Hematopoietic multipotent progenitor cell (in vitro differentiated cells): ENCODE results near the gene PKP4. TPM values are rescaled to one million over a fixed set of nuclear protein-coding genes. Genes with fewer than 3 reads are reported as not detected.

Experiments used
- DNase-seq, 3 donors: peaks; one replicate each; pipeline ENCODE4 v3.0.0-alpha.2; 2011 to 2015; ENCODE audit warnings: low read depth in 2 of 3, low spot score in 2 of 3
- small RNA-seq: library from RNA; depleted of rRNA; stranded (forward); fragments of <200 nt; gene quantifications from one replicate; pipeline ENCODE3, GENCODE V24; 2012
- total RNA-seq: library from RNA; depleted of rRNA; stranded (reverse); fragments of >200 nt; gene quantifications from one replicate; pipeline ENCODE4 v1.2.3, GENCODE V29; 2012

Gene PKP4
- total RNA-seq, 1 donor: 39.3 TPM

DNA sequence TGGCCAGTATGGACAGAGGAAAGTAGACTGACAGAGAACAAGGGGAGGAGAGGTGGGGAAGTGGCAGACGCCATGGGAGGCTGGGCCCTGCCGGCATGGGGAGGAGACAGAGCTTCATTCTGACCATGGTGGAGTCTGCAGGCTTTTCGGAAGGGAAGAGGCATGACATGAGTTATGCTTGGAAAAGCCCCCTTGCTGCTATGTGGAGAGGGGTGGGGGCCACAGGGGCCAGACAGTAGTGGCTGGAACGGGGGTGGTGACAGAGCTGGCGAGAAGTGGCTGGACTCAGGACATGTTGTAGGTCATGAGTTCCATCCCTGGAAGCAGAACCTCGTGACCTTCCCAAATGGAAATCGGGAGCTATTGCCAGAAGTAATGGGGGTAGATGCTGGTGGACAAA lies 271.7 kb downstream of the PKP4 start:
- no peak for DNase-seq

DNA sequence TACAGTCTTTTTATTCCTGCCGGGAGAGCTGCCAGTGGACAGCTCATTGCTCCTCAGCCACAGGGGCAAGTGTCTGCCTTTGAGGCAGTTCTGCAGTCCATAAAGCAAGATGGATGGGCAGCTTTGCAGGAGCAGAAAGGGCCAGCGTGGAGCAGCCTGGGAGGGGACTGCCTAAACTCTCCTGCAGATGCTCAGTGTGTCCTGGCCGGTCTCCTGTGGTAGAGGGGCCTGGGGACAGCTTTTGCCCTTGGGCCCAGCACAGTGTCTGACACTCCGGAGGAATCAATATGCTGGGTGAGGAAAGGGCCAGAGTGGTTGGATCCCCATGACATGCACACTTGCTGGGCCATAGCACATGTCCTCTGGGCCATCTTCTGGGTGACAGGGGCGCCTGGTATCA lies 272.7 kb downstream of the PKP4 start:
- no peak for DNase-seq

DNA sequence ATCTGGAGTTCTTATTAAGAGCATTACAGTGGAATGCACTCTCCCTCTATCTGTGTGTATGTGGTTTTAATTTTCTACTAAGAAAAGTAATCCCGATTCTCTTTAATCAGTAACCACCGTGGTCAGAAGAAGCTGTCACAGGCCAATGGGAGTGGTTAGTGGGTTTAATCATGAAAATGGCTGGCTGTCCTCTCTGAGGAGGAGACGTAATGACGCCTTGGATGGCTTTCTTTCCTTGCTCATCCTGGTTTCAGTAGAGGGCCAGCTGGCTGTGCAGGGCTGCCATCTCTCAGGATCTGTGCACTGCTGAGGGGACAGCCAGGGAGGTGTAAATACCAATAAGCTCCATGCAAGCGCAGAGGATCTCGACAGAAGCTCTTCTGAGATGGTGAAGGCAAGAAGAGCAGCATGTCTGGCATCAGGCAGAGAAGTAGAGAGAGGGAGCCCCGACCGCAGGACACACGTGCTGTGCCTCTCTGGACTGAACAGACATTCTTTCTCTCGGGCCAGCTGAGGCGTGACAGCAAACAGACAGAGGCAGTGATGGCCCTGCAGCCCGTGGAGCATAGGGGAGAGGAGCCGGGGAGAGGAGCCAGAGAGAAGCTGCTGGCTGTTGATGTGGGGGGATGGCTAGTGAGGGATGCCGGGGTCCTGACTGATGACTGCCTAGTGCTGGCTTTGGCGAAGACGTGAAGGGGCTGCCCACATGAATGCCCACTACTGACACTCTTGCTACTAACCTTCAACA lies 273.3 kb downstream of the PKP4 start:
- DNase-seq: no peak

DNA sequence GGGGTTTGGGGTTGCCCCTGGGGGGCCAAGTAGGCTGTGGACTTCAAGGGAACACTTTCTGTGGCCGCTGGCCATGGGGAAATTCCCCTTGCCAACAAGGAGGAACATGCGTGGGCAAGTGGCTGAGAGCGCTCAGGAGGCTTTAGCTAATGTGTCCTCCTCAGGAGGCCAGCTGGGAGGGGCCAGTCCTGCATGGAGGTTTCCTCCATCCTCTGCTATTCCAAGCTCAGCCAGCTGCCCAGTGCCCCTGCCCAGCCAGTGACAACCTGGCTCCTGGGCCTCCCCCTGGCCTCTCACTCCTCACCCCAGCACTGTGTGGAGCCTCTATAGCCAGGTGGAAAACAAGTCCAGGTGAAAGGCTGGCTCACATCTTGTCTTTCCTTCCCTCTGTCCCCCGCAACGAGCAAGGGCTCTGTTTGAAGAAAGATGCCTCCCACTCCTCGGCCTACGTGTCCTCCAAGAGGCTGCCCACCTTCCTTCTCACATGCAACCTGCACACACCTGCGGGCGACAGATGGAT lies 273.9 kb downstream of the PKP4 start:
- no peak for DNase-seq

DNA sequence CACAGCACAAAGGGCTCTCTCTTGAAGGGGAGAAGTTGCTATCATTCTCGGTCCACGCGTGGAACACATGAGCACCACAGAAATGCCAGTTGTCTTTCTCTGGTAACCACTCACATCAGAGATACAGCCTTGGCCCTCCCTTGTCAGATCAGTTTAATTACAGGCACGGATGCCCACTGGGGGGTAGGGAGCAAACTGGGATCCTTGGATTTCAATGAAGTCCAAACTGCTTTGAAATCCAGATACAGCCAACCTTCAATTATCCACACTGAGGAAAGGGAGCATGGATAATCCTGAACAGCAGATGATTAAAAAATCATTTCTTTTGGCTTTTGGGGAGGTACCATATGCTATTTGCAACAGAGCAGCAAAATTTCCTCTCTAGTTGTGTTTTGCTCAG lies 274.6 kb downstream of the PKP4 start:
- DNase-seq: no peak

Small RNA genes lying within 50 kb of the gene (small RNA-seq; reads per million reads assigned to genes)
- not detected for gene AC005042.3
- gene RN7SL393P: not detected

Other genes with a start within 250 kb of the PKP4 start
- not detected for gene CCDC148, start 199 bp upstream of the PKP4 start, total RNA-seq